Stimulated activated CD4-positive, alpha-beta T cell treated with anti-CD3 and anti-CD28 coated beads, Interleukin-15, amount 100 ng/mL, for 1 hour (primary cell): ENCODE results near the gene TMEM145.

Experiments used
- DNase-seq, 2 donors: peaks; one replicate each; pipeline ENCODE4 v3.0.0-alpha.2; 2020; ENCODE audit warnings: low read depth in 1 of 2, low spot score in 1 of 2

TMEM145 gene

GRCh38 chr19:42277821-42278451, 35.2 kb upstream of the TMEM145 start:
- no peak for DNase-seq

DNA sequence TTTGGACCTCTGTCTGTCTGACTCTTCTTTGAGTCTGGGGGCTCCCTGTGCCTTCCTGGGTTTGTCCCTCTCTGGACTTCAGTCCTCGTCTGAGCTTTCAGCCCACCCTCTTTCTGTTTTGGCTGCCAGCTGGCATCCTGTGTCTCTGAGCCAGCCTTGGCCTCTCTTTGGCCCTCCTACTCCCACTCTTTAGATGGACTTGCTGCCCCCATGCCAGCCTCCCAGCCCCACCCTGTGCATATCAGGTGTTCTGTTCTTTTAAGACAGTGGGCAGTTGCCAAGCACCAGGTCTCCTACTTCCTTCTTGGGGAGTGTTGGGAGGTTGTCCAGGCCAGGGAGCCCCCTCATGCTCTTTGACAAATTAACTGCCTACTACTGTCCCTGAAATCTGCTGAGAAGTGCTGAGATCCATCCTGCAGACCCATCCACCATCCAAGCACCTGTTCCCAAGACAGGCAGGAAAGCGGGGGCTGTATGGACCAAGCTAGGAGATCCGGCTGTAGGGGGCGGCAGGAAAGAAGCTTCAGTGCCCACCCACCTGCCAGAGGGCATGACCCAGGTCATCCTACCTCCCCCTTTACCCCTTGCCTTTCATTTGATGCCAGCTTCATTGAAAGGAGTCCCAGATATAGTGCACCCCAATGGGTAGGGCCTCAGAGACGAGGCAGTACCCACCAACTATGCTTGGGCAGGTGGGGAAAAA, 34.5 kb upstream of the TMEM145 start:
- DNase-seq, result no peak

DNA sequence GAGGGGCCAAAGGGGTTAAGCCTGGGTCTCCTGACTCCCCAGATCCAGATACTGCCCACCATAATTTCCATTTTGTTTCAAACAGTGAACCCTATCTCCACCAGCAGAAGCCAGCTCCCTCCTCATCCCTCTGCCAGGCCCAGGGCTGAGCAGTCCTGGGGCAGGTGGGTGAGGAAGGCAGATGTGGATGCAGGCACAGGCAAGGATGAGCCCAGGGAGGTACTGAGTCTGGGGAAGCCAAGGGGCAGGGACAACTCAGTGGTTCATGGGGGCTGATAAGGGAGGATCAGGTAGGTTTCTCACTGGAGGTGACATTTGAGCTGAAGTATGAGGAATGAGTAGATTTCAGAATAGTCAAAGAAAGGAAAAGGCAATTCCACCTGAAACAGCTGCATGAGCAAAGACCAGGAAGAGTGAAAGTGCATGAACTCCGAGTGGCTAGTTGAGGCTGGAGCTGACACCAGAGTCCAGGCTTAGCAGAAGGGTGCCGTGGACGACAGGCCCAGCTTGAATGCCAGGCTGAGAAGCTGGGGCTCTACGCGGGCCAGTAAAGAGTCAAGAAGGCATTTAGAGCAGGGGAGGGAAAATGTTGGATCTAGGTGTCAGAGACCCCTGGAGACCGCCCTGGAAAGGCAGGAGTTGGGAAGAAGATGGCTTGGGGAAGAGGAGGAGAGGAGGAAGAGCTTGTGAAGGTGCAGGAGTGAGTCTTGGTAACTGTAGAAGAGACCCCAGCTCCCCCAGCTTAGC, 33.8 kb upstream of the TMEM145 start:
- DNase-seq, result no peak

- DNase-seq, result peak; percentile 72 to 74
Measured at GRCh38 chr19:42279902-42280814, 33.0 kb upstream of the TMEM145 start.

- no peak for DNase-seq
Measured at GRCh38 chr19:42280815-42281145, 32.3 kb upstream of the TMEM145 start.

DNA sequence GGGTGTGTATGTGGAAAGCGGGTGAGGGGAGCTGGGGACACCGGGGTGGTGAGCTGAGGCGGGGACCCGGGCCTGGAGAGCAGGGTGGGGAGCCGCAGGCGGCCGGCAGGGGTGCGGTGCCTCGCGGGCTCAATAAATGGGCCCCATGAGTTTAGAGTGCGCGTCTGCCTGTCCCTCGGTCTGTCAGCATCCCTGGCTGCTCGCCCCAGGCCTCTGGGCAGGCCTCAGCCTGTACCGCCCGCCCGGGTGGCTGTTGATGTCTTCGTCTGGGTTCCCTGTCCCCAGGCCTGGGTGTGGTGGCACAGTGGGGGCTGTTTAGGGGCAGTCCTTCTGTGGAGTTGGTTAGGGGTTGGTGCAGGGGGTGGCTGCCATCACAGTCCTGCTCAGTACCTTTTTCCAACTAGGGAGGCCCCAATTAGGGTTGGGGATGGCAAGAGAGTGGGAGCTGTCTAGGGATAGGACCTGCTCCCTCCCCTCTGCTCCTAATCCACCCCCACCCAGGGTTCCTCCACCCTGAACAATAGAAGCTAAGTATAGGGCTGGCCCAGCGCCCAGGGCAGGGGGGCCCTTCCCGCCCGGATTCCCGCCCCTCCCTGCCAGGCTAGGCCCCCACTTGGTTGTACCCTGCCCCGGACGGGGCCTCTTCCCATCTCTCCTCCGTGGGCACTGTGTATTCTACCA, 31.8 kb upstream of the TMEM145 start:
- DNase-seq, result no peak

GRCh38 chr19:42281827-42282762, 31.0 kb upstream of the TMEM145 start:
- DNase-seq, result no peak

GRCh38 chr19:42282819-42283187, 30.3 kb upstream of the TMEM145 start:
- no peak for DNase-seq

DNA sequence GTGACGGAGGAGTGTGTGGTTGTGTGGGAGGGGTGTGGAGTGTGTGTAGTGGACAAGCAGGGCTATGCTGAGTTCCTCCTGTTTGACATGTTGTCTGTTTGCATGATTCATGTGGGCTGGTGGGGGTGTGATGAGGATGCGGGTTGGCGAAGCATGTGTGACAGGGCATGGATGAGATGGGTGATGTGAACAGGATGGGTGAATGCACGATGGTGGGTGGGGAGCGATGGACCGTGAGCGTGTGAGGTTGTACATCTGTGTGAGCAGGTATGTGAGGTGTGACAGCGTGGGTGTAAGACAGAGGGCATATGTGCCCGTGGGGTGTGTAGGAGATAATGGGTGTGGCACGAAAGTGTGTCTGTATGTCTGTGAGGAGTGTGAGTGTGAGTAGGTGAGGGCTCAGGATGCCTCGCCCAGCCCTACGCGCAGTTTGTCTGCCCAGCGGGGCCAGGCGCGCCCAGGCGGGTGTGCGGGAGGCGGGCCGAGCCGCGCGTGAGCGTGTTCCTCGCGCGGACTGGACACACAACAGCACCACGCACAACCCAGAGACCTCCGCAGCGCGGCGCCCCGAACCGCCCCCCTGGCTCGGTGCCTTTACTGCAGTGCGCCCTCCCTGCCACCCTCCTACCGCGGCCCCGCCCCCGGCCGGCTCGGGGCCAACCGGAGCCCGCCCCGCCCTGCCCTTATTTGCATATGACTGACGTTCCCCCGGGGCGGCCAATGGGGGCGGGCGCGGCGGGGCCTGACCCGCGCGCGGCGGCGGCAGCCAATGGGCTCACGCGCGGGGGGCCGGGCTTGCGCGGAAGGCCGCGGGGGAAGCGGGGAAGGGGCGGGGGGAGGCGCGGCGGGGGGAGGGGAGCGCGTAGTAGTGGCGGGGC, 29.7 kb upstream of the TMEM145 start:
- DNase-seq, result peak; percentile 95 to 96

DNA sequence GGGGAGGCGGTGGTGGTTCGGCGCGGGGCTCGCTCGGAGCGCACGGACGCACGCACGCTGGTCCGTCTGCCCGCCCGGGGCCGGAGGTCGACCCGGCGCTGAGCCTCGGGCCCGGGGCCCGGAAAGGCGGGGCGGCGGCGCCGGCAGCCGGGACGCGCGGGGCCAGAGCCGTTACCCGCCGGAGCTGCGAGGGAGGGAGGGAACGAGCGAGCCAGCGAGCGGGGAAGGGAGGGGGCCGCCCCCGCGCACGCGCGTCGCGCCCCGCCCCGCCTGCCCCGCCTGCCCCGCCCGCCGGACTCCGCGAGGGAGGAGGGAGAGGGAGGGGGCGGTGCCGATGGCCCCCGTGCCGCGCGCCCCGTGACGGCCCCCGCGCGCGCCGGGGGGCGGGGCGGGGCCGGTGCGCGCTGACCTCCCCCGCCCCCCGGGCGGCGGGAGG, 29.0 kb upstream of the TMEM145 start:
- peak; percentile 72 to 78 for DNase-seq

GRCh38 chr19:42284591-42285341, 28.3 kb upstream of the TMEM145 start:
- no peak for DNase-seq

DNA sequence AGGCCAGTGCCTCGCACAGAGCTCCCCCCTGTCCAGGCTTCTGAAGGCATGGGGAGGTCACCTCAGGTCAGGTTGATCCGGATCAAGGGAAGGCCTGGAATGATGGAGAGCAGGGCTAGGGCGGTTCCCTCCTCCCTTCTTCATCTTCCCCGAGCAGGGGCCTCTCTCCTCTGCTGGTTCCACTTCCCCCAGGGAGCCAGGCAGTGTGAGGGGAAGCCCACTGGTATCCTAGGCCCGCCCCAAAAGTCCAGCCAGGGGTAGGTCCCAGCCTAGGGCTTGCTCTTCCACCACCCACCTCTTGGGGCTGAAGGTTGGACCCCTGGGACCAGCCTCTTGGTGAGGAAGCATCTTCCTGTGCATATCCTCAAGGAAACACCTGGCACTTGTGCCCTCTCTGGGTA, 27.6 kb upstream of the TMEM145 start:
- no peak for DNase-seq

- no peak for DNase-seq
Measured at GRCh38 chr19:42285988-42286348, 27.1 kb upstream of the TMEM145 start.

GRCh38 chr19:42286349-42287016, 26.6 kb upstream of the TMEM145 start:
- DNase-seq, result no peak

DNA sequence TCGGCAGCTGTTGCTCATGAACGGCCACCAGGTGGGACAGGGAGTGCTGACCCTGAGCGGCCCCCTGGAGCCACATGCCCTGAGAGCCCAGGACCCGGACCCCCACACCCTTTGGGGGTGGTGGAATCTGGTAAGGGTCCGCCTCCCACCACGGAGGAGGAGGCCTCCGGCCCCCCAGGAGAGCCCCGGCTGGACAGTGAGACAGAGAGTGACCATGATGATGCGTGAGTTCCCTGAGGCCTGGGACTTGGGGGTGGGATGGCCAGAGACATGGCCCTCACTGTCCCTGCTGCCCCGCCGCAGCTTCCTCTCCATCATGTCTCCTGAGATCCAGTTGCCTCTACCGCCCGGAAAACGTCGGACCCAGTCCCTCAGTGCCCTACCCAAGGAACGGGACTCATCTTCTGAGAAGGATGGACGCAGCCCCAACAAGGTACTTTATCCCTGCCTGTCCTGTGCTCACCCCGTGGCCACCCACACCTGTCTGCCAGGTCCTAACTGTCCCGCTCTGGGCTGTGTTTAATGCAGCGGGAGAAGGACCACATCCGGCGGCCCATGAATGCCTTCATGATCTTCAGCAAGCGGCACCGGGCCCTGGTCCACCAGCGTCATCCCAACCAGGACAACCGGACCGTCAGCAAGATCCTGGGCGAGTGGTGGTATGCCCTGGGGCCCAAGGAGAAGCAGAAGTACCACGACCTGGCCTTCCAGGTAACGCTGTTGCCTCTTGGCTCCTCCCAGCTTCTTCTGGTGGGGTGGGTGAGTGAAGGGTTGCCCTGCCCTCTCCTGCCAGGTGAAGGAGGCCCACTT, 25.9 kb upstream of the TMEM145 start:
- no peak for DNase-seq

DNA sequence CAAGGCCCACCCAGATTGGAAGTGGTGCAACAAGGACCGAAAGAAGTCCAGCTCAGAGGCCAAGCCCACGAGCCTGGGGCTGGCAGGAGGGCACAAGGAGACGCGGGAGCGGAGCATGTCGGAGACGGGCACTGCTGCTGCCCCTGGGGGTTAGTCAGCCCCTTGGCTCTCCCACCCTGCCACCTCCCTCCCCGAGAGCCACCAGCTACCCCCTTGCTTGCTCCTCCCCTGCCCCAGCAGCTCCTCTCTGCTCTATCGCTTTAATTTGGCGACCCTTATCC, 25.3 kb upstream of the TMEM145 start:
- DNase-seq, result no peak

DNA sequence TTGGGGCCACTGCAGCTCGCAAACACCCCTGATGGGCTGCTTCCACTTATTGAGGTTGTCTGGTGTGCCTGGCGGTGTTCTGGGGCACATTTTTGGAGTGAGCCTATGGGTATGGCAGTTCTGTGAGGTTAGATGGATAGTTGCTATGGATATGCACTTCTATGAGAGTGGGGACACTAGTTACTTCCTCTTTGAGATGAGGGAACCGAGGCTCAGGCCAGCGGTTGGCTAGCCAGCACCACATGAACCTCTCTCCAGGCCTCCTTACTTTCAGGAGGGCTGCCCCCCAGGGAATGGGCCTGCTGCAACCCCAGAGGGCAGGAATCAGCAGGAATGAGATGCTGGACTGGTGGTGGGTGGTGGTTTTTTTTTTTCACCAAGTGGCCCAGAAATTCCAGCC, 24.7 kb upstream of the TMEM145 start:
- DNase-seq, result no peak
